HG03521 (cell line): ENCODE measurements around the gene MAPK14.
"Not testable (repeated sequence)": the region's sequence is repeated elsewhere in the genome, so short reads cannot be mapped to it uniquely, and the experiment has no call there.

Experiments
- ATAC-seq: cut with Tn5 transposase; IDR thresholded peaks from one replicate; pipeline ENCODE4 v1.9.1; 2021; ENCODE audit warnings: mild to moderate bottlenecking, moderate library complexity; ENCODE audit not compliant: unreplicated experiment

The MAPK14 gene

GRCh38 chr6:36027501-36028087 lies at the start of gene MAPK14:
Gene MAPK14 (plus strand): TSS chr6:36027808. CDS start chr6:36028158, 350 bp downstream.
- ATAC-seq: peak; percentile 89

GRCh38 chr6:35980126-35980525 lies 47.5 kb upstream of the MAPK14 start:
- not testable (repeated sequence) for ATAC-seq

- ATAC-seq: no peak
These were observed 46.5 kb upstream of the MAPK14 start for GRCh38 chr6:35980991-35981645.

- ATAC-seq: no peak
These were observed 42.9 kb upstream of the MAPK14 start for GRCh38 chr6:35984701-35985100.

- not testable (repeated sequence) for ATAC-seq
These were observed 39.6 kb upstream of the MAPK14 start for GRCh38 chr6:35988047-35988446.

GRCh38 chr6:35993150-35993549 lies 34.5 kb upstream of the MAPK14 start:
- no peak for ATAC-seq

GRCh38 chr6:36000451-36000850 lies 27.2 kb upstream of the MAPK14 start:
- no peak for ATAC-seq

- ATAC-seq: no peak
These were observed 11.9 kb upstream of the MAPK14 start for GRCh38 chr6:36015666-36016065.

GRCh38 chr6:36018339-36018738 lies 9.3 kb upstream of the MAPK14 start:
- no peak for ATAC-seq

- ATAC-seq: no peak
These were observed 8.4 kb upstream of the MAPK14 start for GRCh38 chr6:36019167-36019566.

GRCh38 chr6:36020154-36020553 lies 7.5 kb upstream of the MAPK14 start:
- no peak for ATAC-seq

- no peak for ATAC-seq
These were observed 3.4 kb upstream of the MAPK14 start, which contains the start of gene SLC26A8 for GRCh38 chr6:36023996-36024795. Gene SLC26A8 (minus strand): TSS chr6:36024641. CDS start chr6:36019707, 4,934 bp downstream.

GRCh38 chr6:36025260-36025931 lies 2.2 kb upstream of the MAPK14 start:
- ATAC-seq: no peak

- ATAC-seq: no peak
These were observed 1.7 kb upstream of the MAPK14 start for GRCh38 chr6:36025932-36026327.

GRCh38 chr6:36028088-36028876 lies 674 bp downstream of the MAPK14 start:
- peak; percentile 15 for ATAC-seq

- no peak for ATAC-seq
These were observed 1.3 kb downstream of the MAPK14 start for GRCh38 chr6:36028877-36029324.

- ATAC-seq: no peak
These were observed 1.9 kb downstream of the MAPK14 start for GRCh38 chr6:36029464-36029863.

- no peak for ATAC-seq
These were observed 4.7 kb downstream of the MAPK14 start for GRCh38 chr6:36032261-36032660.

GRCh38 chr6:36033144-36033543 lies 5.5 kb downstream of the MAPK14 start:
- not testable (repeated sequence) for ATAC-seq

- ATAC-seq: no peak
These were observed 6.3 kb downstream of the MAPK14 start for GRCh38 chr6:36033935-36034334.
